G401 (cell line): Measurements from ENCODE around the gene C1QTNF7. TPM values are rescaled to one million over a fixed set of nuclear protein-coding genes. Genes with fewer than 3 reads are reported as not detected.
A peak's percentile ranks its signal among the peaks of the same experiment; 100 is the strongest.

Source experiments
- DNase-seq: peaks from one replicate; pipeline ENCODE4 v3.0.0-alpha.2; 2015; ENCODE audit warnings: low spot score
- in situ Hi-C: cut with HindIII; loops from 2 replicates; pipeline ENCODE4 v1.10.0; 2016; ENCODE audit warnings: low sequenced_read_pairs, mixed read lengths
- total RNA-seq: library from RNA; depleted of rRNA; stranded (reverse); fragments of >200 nt; shearing (Covaris generic); gene quantifications from 2 replicates; pipeline ENCODE4 v1.2.3, GENCODE V29; 2014; rRNA removed

The C1QTNF7 gene, protein sequence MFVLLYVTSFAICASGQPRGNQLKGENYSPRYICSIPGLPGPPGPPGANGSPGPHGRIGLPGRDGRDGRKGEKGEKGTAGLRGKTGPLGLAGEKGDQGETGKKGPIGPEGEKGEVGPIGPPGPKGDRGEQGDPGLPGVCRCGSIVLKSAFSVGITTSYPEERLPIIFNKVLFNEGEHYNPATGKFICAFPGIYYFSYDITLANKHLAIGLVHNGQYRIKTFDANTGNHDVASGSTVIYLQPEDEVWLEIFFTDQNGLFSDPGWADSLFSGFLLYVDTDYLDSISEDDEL
- total RNA-seq, result not detected in 2 replicates

DNA sequence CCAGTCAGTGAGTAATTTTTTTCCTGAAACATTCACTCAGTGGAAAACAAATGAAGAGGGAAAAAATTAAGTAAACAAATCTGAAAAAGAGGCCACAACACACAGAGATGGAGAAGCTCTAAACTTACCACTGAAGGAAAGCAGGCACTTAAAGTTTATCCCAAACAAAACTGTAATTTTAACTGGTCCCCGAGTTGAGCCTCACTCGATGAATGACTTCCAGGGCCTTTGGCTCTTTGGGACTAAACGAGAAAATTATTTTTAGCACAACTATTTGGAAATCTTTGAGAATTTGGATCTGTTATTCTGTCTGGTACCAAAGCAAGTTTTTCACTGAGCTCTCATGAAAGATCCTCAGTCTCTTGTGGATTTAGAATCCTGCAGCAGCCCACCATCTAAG is at the start of gene C1QTNF7:
TSS of gene C1QTNF7 (plus strand) at position 333 of the 400 bp plus-strand sequence. CDS start 7,711 bp downstream, outside the sequence.
- no peak for DNase-seq
- in situ Hi-C loops, result no loop called here

DNA sequence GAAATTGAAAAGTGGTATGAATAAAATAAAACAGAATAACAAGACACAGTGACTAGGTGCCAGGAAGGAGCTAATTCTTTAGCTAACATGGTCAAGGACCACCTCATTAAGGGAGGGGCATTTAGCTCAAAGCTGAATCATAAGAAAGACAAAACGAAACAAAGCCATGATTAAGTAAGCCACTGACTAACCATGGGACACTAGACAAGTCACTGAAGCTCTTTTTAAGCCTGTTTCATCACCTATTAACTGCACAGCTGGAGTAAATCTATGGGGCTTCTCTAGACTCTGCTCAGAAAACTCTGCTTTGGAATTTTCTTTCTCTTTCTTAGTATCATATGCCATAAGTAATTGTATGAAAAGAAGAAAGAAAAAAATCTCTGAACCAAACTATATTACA is 49.8 kb upstream of the C1QTNF7 start:
- in situ Hi-C loops, result no loop called here
- DNase-seq, result no peak

DNA sequence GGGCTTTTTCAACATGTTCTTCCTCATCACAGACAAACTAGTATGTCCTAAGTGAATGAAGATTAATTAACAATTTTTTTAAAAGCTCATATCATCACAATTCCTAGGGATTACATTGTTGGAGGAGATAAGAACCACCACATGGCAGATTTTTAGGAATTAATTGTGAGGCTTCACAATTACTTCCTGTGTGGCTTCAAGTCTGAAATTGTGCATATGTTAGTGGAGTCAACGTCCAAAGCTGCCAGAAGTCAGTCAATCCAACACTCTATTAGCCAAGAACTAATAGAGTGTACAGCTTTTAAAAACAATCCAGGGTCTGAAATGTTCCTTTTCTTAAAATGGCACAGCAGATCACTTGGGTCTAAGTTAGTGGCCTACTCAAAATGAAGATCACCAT is 49.3 kb upstream of the C1QTNF7 start:
- in situ Hi-C loops, result no loop called here
- DNase-seq, result no peak

DNA sequence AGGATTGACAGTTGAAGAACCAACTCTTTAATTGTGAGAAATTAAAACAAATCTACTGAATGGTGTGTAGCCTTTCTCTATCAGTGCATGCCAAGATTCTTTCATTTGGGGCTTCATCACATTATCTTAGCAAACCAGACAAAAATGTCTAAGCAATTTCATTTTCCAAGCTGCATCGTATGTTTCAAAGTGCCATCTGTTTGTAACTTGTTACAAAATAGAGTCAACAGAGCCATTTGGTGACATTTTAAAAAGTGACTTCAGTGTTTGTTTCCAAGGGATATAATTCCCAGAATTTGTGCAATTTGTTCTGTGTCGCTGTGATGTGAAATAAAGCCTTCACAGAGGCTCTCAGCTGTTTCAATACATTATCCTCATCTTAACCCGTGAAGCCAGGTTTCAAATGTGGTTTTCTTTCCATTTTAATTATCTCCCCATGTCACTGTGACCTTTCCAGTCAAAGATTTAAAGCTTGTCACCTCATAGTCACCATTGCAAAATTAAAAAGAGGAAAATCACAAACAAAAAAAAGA is 46.0 kb upstream of the C1QTNF7 start:
- in situ Hi-C loops, result no loop called here
- peak; percentile 66 for DNase-seq

DNA sequence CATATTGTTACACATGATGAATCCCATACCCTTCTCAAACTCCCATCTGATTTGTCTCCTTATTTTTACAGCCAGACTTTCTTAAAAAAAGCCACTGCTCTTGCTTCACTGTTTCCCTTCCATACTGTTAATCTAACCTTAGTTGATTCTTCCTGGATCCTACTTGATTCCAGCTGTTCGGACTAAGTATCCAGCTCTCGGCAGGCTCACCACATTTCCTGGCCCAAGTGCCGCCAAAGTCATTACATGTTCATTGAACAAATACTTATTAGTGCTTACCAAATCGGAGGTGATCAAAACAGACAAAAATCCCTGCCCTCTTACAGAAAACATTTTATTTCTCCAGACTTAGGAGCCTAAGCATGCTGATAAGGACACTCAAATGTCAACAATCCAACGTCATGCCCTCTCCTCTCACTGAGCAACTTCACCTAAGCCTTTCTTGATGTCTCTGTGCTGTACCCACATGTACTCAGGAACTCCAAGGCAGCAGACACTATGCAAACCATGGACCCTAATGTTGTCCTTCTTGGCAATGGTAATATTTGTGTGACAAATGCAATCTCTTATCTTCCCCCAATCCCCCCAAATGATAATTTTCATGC is 45.1 kb upstream of the C1QTNF7 start:
- no peak for DNase-seq
- in situ Hi-C loops, result no loop called here

DNA sequence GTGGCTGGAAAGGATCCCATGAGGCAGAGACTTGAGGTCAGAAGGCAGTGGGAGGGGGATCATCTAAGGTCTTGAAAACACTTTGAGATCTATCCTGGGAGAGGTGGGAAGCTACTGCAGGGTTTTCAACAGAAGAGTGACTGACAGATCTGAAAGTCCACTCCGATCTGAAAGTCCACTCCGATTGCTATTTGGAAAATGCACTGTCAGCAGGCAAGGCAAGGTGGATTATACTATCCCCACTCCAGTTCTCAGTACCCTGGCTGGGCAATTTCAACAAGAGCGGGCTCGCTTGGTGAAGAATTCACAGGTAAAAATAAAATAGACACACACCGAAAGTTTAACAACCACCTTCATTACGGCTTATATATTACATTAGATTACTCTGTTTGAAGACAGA is 42.3 kb upstream of the C1QTNF7 start:
- DNase-seq, result no peak
- in situ Hi-C loops, result no loop called here

DNA sequence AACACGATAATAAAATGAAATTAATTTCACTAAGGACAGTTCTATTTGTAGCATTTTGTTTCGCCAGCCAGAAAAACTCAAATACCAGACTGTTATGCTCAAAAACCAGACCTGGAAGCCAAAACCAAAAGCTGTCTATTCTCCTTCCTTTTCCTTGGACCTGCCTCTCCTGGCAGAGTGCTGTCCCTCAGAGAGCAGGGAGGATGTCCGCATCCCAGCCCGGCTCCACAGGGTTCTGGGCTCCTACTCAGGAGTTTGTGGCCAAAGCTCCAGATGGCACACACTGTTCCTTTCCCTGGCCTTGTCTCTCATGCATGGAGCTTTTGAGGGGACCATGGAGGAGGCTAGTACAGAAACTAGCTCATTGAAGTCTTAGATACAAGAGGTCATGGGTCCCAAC is 41.9 kb upstream of the C1QTNF7 start:
- in situ Hi-C loops, result no loop called here
- DNase-seq, result peak; percentile 99

DNA sequence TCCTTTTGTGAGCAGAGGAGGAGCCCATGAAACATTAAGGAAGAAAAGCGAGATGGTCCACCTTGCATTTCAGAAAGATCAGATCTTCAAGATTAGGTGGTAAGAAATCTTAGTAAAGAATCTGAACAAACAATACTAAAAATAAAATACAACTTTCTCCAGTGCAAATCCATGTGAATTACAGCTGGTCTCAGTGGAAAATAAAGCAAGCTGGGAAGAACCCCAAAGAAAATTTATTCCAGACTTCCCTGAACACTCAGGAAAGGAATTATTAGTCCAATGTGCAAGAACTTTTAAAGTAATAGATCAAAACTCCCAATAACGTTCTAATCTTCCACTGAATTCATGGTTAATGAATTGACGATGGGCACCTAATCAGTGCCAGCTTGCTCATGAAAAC is 37.3 kb upstream of the C1QTNF7 start:
- in situ Hi-C loops, result no loop called here
- no peak for DNase-seq

DNA sequence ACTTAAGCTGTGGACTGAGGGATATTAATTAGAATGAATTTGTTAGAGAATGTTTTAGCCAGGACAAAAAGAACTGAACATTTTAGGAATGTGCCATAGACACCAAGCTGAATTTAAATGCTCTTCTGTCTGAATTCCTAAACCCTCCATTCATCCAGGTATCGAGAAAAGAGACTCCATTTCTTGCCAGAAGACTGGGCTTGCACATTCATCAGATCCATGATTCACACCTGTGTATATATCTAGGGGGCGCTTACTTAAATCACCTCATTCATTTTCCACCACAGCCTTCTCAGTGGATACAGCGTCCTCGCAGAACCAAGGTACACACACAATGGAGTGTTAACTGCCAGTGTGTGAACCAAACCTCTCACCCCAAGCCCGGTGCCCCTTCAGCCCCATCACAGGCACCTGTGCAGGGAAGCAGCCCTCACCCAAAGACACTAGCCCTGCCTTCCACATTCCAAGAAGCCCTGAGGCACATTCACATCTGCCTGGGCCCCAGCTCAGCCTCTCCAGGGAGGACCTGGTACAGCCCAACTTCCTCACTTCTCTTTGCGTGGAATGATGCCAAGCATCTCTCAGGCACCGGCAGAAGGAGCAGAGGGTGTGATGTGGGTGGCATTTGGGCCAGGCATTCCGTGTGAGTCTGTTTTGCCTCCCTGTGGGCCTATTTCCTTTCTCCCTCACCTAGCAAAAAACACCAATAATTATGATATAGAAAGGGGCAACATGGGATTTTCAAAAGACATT is 35.6 kb upstream of the C1QTNF7 start:
- DNase-seq, result peak; percentile 13
- in situ Hi-C loops, result no loop called here

DNA sequence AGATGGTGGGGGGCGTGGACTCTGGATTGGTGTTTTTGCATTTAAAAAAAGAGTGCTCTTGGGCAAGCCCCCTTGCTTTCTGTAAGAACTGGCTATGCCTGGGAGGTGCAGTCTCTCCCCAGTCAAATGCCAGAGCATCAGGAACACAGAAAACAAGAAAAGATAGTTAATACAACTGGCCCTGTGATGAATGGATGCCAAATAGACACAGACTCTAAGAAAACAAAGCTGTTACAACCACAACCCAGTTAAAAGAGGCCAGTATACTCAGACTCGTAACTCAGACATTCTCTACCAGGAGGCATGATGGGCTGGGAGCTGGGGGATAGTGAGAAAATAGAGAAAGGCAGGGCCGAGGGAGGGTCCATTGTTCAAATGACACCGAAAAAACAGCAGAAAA is 32.5 kb upstream of the C1QTNF7 start:
- no peak for DNase-seq
- in situ Hi-C loops, result no loop called here

DNA sequence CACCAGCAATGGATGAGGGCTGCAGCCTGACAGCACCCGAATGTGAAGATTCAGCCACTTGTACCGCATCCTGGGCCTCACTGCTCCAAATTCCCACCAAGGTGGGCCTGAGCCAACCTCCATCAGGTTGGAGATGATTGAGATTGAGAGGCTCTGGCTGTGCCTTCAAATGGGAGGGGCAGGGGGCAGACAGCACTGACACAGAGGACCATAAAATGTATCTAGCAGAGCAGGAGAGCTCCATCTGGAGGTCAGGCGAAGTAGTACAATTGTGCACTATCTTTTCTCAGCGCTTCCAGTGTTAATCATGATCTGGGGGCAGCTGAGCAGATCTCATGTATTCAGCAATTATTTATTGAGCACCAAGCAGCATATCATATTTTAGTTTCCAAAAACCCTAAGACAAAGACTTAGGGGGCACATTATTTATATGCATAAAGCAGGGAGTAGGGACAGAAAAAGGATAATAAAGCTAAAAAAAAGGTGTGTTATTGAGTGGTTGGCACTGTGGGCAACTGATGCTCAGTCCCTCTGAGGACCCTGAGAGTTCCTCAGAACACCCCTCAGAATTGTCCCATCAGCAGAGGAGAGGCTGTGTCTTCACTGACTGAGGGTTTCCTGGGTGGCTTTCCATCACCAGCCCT is 31.6 kb upstream of the C1QTNF7 start:
- DNase-seq, result peak; percentile 56
- in situ Hi-C loops, result no loop called here

DNA sequence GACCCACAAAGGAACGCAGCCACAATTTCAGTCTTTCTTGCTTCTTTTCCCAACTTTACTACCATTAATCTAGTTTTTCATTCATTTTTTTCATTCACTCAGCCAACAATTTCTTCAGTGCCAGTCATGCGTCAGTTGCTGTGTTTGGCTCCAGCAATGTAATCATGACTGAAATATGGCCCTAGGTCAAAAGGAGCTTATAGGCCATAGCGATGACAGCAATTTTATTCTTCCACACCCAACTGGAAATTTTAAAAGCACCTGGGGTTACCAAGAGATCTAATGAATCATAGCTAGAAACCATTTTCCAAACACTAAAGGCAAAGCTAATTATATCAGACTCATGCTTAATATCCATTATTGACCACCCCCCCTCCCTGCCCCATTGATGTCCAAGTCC is 29.8 kb upstream of the C1QTNF7 start:
- DNase-seq, result no peak
- in situ Hi-C loops, result no loop called here

DNA sequence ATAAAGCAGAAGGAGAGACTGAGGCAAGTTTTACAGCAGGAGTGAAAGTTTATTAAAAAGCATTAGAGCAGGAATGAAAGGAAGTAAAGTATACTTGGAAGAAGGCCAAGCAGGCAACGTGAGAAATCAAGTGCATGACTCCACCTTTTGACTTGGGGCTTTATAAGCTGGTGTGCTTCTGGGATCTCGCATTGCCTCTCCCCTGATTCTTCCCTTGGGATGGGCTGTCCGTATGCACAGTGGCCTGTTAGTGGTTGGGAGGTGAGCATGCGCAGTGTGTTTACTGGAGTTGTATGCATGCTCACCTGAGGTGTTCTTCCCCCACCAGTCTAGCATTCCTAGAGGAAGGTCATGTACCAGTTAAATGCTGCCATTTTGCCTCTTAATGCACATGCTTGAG is 29.1 kb upstream of the C1QTNF7 start:
- in situ Hi-C loops, result no loop called here

DNA sequence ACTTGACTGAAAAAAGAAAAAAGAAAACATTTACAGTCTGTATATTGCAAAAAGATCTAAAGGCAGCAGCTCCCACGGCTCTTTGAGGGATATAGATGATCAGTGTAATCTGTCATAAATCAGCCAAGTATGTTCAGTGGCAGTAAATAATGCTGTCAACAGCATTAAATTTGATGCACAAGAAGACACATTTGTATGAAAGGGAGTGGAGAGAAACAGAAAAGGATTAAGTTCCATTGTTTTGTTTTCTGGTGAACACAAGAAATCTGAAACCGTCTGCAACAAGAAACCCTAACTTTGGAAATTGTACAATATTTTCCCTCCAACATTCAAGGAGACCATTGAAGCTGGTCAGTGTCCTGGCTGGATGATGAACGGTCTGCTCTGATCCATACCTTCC is 27.6 kb upstream of the C1QTNF7 start:
- no peak for DNase-seq
- in situ Hi-C loops, result no loop called here

More for the DNA sequence above, 29.1 kb upstream of the C1QTNF7 start:
- DNase-seq, result no peak

DNA sequence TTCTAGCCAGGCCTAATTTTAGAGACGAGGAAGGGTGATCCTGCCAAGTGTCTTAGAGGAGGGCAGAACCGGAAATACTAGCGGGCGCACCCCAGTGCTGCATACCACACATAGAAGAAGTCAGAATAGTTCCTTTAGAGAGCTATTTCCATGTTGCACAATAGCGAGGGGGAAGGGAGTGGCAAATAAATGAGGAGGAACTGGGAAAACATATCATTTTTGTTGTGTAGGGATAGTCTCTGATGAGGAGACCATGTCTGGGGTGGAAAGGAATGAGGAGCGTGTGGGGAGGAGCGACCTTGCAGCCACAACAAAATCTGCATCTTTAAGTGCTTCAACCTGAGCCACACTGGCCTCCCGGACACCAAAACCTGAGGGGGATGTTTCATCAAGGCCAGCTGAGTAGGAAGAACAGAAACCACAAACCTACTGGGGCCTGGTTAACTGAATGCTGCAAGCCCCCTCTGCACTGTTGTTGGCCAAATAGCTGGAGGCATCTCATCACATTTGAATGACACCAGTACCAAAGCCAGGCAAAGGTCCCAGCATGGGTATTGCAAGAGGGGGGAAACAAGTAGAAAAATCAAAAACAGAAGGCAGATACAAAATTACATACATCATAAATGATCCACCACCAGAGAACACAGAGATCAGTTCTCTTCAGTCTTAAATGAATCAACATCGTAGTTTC is 26.7 kb upstream of the C1QTNF7 start:
- in situ Hi-C loops, result no loop called here
- no peak for DNase-seq

DNA sequence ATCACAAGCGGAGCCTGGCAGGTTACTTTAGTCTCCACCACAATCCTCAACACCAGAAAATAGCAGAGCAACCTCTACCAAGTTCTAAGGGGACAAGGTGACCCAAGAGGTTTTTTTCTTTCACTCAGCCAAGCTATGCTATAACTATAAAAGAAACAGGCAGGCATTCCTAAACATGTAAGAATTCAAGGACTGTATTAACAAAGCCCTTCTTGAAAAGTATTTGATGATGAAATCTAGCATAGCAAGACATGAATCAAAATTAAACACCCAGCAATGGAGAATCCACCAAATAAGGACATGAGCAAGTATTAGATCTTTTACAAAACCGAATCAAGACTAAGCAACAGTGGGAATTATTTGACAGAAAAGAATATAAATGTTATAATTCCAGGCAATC is 25.7 kb upstream of the C1QTNF7 start:
- in situ Hi-C loops, result no loop called here
- DNase-seq, result no peak

DNA sequence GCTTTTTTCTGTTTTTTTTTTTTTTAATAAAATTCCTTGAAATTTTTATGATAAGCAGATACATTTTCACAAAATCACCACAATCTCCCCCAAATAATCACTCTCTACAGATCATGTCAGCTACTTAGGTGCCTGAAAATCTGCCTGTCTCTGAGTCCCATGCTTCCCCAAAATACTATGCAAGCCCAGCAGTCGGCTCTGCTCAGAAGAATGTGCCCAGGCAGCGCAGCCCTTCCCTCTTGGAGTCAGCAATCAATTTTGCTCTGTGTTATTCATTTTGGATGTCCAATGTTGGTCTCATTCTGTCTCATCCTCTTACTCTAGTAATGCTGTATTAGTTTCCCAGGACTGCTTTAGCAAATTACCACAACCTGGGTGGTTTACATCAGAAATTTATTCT is 24.9 kb upstream of the C1QTNF7 start:
- no peak for DNase-seq
- in situ Hi-C loops, result no loop called here

DNA sequence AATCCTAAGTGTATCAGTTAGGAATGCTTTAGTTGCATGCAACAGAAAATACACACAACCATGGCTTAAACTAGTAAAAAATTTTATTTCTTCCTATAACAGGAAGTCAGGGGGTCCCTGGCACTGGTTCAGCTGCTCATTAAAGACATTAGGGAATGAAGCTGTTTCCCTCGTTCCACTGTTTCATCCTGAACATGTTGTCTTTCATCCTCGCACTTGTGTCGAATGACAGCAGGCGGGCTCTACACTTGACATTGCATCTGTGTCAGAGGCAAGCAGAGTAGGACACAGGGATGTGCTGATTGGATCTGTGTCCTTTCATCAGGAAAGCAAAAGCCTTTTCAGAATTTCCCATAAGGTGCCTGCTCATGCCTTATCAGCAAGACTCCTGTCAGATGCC is 22.8 kb upstream of the C1QTNF7 start:
- in situ Hi-C loops, result no loop called here
- DNase-seq, result no peak

DNA sequence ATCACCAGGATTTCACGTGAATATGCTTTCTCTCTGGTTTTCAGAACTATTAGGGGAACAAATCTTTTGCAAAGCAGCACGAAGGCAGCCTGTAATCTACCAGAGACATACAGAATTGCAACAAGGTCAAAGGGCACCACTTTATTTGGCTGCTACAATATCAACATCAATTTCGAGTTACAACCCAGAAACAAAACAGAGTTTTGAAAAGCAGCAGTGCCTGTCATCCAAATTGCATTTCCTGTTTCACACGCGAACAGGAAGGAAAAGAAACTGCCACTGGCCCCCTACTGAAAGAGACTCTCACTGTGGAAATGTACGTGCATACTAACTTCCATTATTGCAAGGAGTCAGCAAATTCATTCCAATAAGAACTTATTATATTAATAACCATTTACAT is 17.1 kb upstream of the C1QTNF7 start:
- in situ Hi-C loops, result no loop called here

More for the DNA sequence above, 17.1 kb upstream of the C1QTNF7 start:
- DNase-seq, result no peak
